Measurements from ENCODE around the gene PARVA. TPM values are rescaled to one million over a fixed set of nuclear protein-coding genes. Genes with fewer than 3 reads are reported as not detected.

Gene PARVA
- total RNA-seq, 2 experiments from 2014 or later: 0.22 to 0.38 TPM

DNA sequence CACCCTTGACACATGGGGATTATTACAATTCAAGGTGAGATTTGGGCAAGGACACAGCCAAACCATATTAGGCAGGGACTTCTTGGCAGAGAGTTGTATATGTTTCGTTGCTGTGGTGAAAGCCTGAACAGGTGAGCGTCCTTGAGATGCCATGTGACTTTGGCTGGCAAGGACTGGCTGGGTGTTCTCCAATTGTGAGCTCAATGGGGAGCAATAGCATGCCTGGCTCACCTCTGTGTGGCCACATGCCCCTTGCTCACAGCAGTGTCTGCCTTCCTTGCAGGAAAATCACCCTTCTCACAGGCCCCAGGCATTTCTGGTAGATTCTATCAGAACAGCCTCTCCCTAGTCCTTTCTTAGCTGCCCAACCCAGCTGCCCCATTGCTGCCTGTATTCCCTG is 105.5 kb downstream of the PARVA start:
- Mint-ChIP-seq H3K27me3 (ENCODE audit: low read depth) (no peaks in the 10 kb centered on the region), H3K4me3 (no peak overlapping the region), H3K4me1 (ENCODE audit: low read depth) (no peaks in the 10 kb centered on the region), H3K36me3 (ENCODE audit: low read depth) (no peaks in the 10 kb centered on the region), H3K9me3 (no peaks in the 10 kb centered on the region), H3K27ac (no peak overlapping the region)
- DNase-seq: no peak
- CTCF ChIA-PET: interaction anchor here (0.6 kb wide), 2 partner anchors 240 to 403 kb away, joined by 4 to 5 read pairs; no protein-coding TSS in a partner anchor
- intact Hi-C loops (cut with micrococcal nuclease): no loop called here

DNA sequence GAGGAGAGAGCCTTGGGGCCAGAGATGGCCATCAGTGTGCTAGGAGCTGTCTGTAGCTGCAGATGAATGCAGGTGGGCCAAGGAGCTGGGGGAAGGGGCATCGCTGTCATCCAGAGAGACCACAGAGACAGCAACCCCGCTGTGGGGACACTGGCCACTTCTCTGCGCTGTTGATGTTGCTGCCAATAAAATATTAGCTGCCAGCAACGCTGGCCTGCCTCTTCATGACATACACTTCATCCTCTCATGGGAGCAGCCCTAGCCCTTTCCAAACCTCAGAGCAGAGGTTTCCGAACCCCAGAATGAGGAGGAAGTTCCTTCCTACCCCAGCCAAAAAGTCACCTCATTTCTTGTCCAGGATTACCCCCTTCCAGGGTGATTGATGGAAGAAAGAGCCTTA is 106.2 kb downstream of the PARVA start:
- no peaks in the 10 kb centered on the region for H3K36me3 Mint-ChIP-seq (ENCODE audit: low read depth)
- H3K4me3 Mint-ChIP-seq: no peak overlapping the region
- CTCF ChIA-PET: interaction anchor here (0.7 kb wide), 1 partner anchor 725 kb away, joined by 4 read pairs; no protein-coding TSS in a partner anchor
- no peaks in the 10 kb centered on the region for H3K4me1 Mint-ChIP-seq (ENCODE audit: low read depth)
- intact Hi-C loops (cut with micrococcal nuclease): no loop called here
- no peaks in the 10 kb centered on the region for H3K27me3 Mint-ChIP-seq (ENCODE audit: low read depth)
- H3K27ac Mint-ChIP-seq: no peak overlapping the region
- no peak for DNase-seq
- H3K9me3 Mint-ChIP-seq: peaks cover 3% of the 10 kb centered on the region

- peaks cover 6% of the 10 kb centered on the region for H3K27me3 Mint-ChIP-seq (ENCODE audit: low read depth)
- H3K36me3 Mint-ChIP-seq (ENCODE audit: low read depth): peaks cover 5% of the 10 kb centered on the region
- no peak overlapping the region for H3K4me3 Mint-ChIP-seq
- H3K9me3 Mint-ChIP-seq: peaks cover 13% of the 10 kb centered on the region
- no peak overlapping the region for H3K27ac Mint-ChIP-seq
- DNase-seq: no peak
- intact Hi-C loops (cut with micrococcal nuclease): no loop called here
- H3K4me1 Mint-ChIP-seq (ENCODE audit: low read depth): no peaks in the 10 kb centered on the region
- CTCF ChIA-PET: no interaction called here
Measured at GRCh38 chr11:12485328-12485727, 108.0 kb downstream of the PARVA start.

DNA sequence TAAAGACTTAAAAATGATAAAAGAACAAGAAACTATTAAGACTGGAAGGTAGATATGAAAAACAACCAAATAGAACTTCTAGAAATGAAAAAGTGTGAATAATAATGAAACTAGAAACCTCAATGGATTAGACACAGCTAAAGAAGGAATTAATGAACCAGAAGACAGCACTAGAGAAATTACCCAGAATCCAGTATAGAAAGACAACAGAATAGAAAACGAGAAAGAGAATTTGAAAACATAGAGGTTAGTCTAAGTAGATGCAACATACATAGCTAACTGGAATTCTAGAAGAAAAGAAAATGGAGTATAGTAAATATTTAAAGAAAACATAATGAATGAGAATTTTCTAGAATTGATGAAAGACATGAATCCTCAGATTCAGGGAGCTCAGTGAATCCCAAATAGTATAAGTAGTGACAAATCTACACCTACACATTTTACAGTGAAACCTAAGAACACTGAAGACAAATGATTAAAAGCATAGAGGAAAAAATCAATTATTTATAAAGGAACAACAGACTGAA is 111.9 kb downstream of the PARVA start:
- no peak overlapping the region for H3K4me3 Mint-ChIP-seq
- intact Hi-C loops (cut with micrococcal nuclease): no loop called here
- H3K4me1 Mint-ChIP-seq (ENCODE audit: low read depth): no peaks in the 10 kb centered on the region
- no peak overlapping the region for H3K27ac Mint-ChIP-seq
- DNase-seq: no peak
- CTCF ChIA-PET: interaction anchor here (0.6 to 1.1 kb wide), 3 partner anchors 113 to 644 kb away, joined by 3 read pairs; no protein-coding TSS in a partner anchor
- H3K9me3 Mint-ChIP-seq: peaks cover 13% of the 10 kb centered on the region
- H3K27me3 Mint-ChIP-seq (ENCODE audit: low read depth): peaks cover 6% of the 10 kb centered on the region
- H3K36me3 Mint-ChIP-seq (ENCODE audit: low read depth): peaks cover 5% of the 10 kb centered on the region

- no peak overlapping the region for H3K4me3 Mint-ChIP-seq
- intact Hi-C loops (cut with micrococcal nuclease): no loop called here
- peaks cover under 1% of the 10 kb centered on the region for H3K36me3 Mint-ChIP-seq (ENCODE audit: low read depth)
- H3K4me1 Mint-ChIP-seq (ENCODE audit: low read depth): no peaks in the 10 kb centered on the region
- CTCF ChIA-PET: interaction anchor here (0.6 to 1.2 kb wide), 2 partner anchors 163 to 256 kb away, joined by 4 to 6 read pairs; no protein-coding TSS in a partner anchor
- H3K27ac Mint-ChIP-seq: no peak overlapping the region
- DNase-seq: no peak
- H3K9me3 Mint-ChIP-seq: peaks cover 1% of the 10 kb centered on the region
- no peaks in the 10 kb centered on the region for H3K27me3 Mint-ChIP-seq (ENCODE audit: low read depth)
Measured at GRCh38 chr11:12494699-12495098, 117.3 kb downstream of the PARVA start.

- H3K27ac Mint-ChIP-seq: no peak overlapping the region
- intact Hi-C loops (cut with micrococcal nuclease): no loop called here
Measured at GRCh38 chr11:12496181-12497025, 119.0 kb downstream of the PARVA start.

DNA sequence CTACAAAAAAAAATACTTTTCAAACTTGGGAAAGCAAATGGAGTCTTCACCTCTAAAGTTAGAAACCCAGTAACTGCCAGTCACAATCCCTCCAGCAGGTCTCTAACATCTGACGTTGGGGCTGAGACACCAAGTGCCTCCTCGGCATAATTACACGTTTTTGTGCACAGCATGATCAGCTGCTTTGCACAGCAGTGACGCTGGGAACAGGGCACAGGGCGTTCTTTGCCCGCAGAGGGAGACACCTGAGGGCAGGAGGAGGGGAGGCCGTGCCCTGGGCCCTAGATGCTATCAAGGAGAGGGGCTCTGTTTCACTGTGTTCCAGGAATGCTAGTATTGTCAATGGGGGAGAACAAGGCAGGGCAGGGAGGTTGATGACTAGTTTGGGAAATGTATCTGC is 120.1 kb downstream of the PARVA start:
- CTCF ChIA-PET: no interaction called here
- no peak overlapping the region for H3K27ac Mint-ChIP-seq
- no peaks in the 10 kb centered on the region for H3K36me3 Mint-ChIP-seq (ENCODE audit: low read depth)
- no peak for DNase-seq
- intact Hi-C loops (cut with micrococcal nuclease): no loop called here
- H3K4me1 Mint-ChIP-seq (ENCODE audit: low read depth): no peaks in the 10 kb centered on the region
- no peak overlapping the region for H3K4me3 Mint-ChIP-seq
- no peaks in the 10 kb centered on the region for H3K9me3 Mint-ChIP-seq
- H3K27me3 Mint-ChIP-seq (ENCODE audit: low read depth): no peaks in the 10 kb centered on the region

More at GRCh38 chr11:12496181-12497025, 119.0 kb downstream of the PARVA start:
- H3K4me1 Mint-ChIP-seq (ENCODE audit: low read depth): no peaks in the 10 kb centered on the region
- no peaks in the 10 kb centered on the region for H3K27me3 Mint-ChIP-seq (ENCODE audit: low read depth)
- DNase-seq: no peak
- H3K4me3 Mint-ChIP-seq: no peak overlapping the region
- no peaks in the 10 kb centered on the region for H3K36me3 Mint-ChIP-seq (ENCODE audit: low read depth)
- H3K9me3 Mint-ChIP-seq: no peaks in the 10 kb centered on the region
- CTCF ChIA-PET: no interaction called here

DNA sequence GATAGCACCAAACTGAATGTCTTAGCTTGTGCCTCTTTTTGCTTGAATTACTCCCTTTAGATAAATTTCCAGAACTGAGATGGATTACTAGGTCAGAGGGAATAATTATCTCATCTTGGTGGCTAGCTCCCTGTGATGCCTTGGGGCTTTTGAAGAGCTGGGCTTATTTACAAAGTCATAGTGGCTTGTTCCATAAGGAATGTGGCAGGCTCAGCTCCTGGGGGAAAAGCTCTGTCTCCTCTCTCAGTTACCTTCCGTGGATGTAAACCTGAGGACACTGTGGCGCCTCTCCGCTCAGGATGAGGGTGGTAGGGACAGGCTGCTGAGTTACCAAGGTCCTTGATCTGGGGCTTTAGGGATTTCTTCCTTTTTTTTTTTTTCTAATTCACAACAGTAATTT is 121.7 kb downstream of the PARVA start:
- Mint-ChIP-seq H3K27ac (no peak overlapping the region), H3K36me3 (ENCODE audit: low read depth) (no peaks in the 10 kb centered on the region), H3K9me3 (no peaks in the 10 kb centered on the region), H3K4me1 (ENCODE audit: low read depth) (no peaks in the 10 kb centered on the region), H3K4me3 (no peak overlapping the region), H3K27me3 (ENCODE audit: low read depth) (no peaks in the 10 kb centered on the region)
- CTCF ChIA-PET: interaction anchor here (0.7 kb wide), 1 partner anchor 942 kb away, joined by 3 read pairs; no protein-coding TSS in a partner anchor
- DNase-seq: no peak
- intact Hi-C loops (cut with micrococcal nuclease): no loop called here

- no peaks in the 10 kb centered on the region for H3K36me3 Mint-ChIP-seq (ENCODE audit: low read depth)
- no peaks in the 10 kb centered on the region for H3K27me3 Mint-ChIP-seq (ENCODE audit: low read depth)
- intact Hi-C loops (cut with micrococcal nuclease): no loop called here
- DNase-seq: no peak
- H3K9me3 Mint-ChIP-seq: no peaks in the 10 kb centered on the region
- H3K4me3 Mint-ChIP-seq: no peak overlapping the region
- H3K27ac Mint-ChIP-seq: no peak overlapping the region
- H3K4me1 Mint-ChIP-seq (ENCODE audit: low read depth): no peaks in the 10 kb centered on the region
- CTCF ChIA-PET: no interaction called here
Measured at GRCh38 chr11:12502046-12502445, 124.7 kb downstream of the PARVA start.

- CTCF ChIA-PET: no interaction called here
- H3K36me3 Mint-ChIP-seq (ENCODE audit: low read depth): no peaks in the 10 kb centered on the region
Measured at GRCh38 chr11:12503039-12503484, 125.7 kb downstream of the PARVA start.

GRCh38 chr11:12503886-12504285 is 126.5 kb downstream of the PARVA start:
- Mint-ChIP-seq H3K27me3 (ENCODE audit: low read depth) (no peaks in the 10 kb centered on the region), H3K9me3 (no peaks in the 10 kb centered on the region), H3K36me3 (ENCODE audit: low read depth) (no peaks in the 10 kb centered on the region), H3K4me3 (no peak overlapping the region), H3K27ac (no peak overlapping the region), H3K4me1 (ENCODE audit: low read depth) (no peaks in the 10 kb centered on the region)
- CTCF ChIA-PET: no interaction called here
- no peak for DNase-seq
- intact Hi-C loops (cut with micrococcal nuclease): no loop called here

More at GRCh38 chr11:12503039-12503484, 125.7 kb downstream of the PARVA start:
- Mint-ChIP-seq H3K27me3 (ENCODE audit: low read depth) (no peaks in the 10 kb centered on the region), H3K4me1 (ENCODE audit: low read depth) (no peaks in the 10 kb centered on the region), H3K4me3 (no peak overlapping the region), H3K27ac (no peak overlapping the region), H3K9me3 (no peaks in the 10 kb centered on the region)
- intact Hi-C loops (cut with micrococcal nuclease): no loop called here
- DNase-seq: no peak

DNA sequence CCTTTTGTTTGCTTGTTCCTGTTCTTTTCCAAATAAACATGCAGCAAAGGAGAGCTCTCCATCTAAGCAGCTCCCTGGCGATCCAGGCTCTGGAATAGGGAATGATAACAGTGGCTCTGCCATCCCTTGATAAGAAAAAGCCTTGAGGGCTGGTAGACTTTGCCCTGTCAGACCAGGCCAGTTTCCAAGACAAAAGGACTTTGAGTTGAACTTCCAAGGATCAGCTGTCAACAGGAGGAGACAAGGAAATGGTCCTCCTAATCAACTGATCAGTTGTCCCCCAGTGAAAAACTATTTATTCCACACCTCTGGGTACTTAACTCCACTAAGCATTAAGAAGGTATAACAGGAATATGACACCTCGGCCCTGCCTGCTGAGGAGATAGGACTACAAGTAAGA is 127.8 kb downstream of the PARVA start:
- Mint-ChIP-seq H3K4me1 (ENCODE audit: low read depth) (no peaks in the 10 kb centered on the region), H3K36me3 (ENCODE audit: low read depth) (no peaks in the 10 kb centered on the region)
- CTCF ChIA-PET: no interaction called here

More for the DNA sequence above, 127.8 kb downstream of the PARVA start:
- H3K27ac Mint-ChIP-seq: no peak overlapping the region
- no peak overlapping the region for H3K4me3 Mint-ChIP-seq
- no peaks in the 10 kb centered on the region for H3K27me3 Mint-ChIP-seq (ENCODE audit: low read depth)
- intact Hi-C loops (cut with micrococcal nuclease): no loop called here
- H3K9me3 Mint-ChIP-seq: no peaks in the 10 kb centered on the region
- DNase-seq: no peak

Data from activated naive CD4-positive, alpha-beta T cell treated with anti-CD3 and anti-CD28 coated beads for 36 hours (primary cell).